Hepatocyte (in vitro differentiated cells): ENCODE results near the gene KANK3. TPM values are rescaled to one million over a fixed set of nuclear protein-coding genes. Genes with fewer than 3 reads are reported as not detected.
A peak's percentile ranks its signal among the peaks of the same experiment; 100 is the strongest.
"Not testable (repeated sequence)": the region's sequence is repeated elsewhere in the genome, so short reads cannot be mapped to it uniquely, and the experiment has no call there.

Experiments used
- DNase-seq: peaks from one replicate; pipeline ENCODE4 v3.0.0-alpha.2; 2016; ENCODE audit warnings: low spot score
- H2AFZ ChIP-seq: fragments of 200-600 bp; sonication (generic); 2 replicates; pipeline ENCODE4 v1.6.0; 2016; ENCODE audit warnings: antibody characterized with exemption, mild to moderate bottlenecking
- H3K27ac ChIP-seq: fragments of 200-600 bp; sonication (generic); 2 replicates; pipeline ENCODE4 v1.5.1; 2016; ENCODE audit warnings: mild to moderate bottlenecking
- H3K27me3 ChIP-seq: fragments of 200-600 bp; sonication (generic); 2 replicates; pipeline ENCODE4 v1.6.1; 2016
- H3K36me3 ChIP-seq: fragments of 200-600 bp; sonication (generic); replicated peaks from 2 replicates; pipeline ENCODE4 v1.5.1; 2016; ENCODE audit warnings: low read depth; ENCODE audit not compliant: insufficient read depth
- H3K4me1 ChIP-seq: fragments of 200-600 bp; sonication (generic); 2 replicates; pipeline ENCODE4 v1.5.1; 2016; ENCODE audit warnings: mild to moderate bottlenecking, moderate library complexity; ENCODE audit not compliant: insufficient read depth
- H3K4me2 ChIP-seq: fragments of 200-600 bp; sonication (generic); 2 replicates; pipeline ENCODE4 v1.6.0; 2016
- H3K4me3 ChIP-seq: fragments of 200-600 bp; sonication (generic); 2 replicates; pipeline ENCODE4 v1.5.1; 2016; ENCODE audit warnings: mild to moderate bottlenecking
- H3K79me2 ChIP-seq: fragments of 200-600 bp; sonication (generic); 2 replicates; pipeline ENCODE4 v1.6.0; 2017; ENCODE audit warnings: mild to moderate bottlenecking
- H3K9me2 ChIP-seq: fragments of 200-600 bp; sonication (generic); replicated peaks from 2 replicates; pipeline ENCODE4 v1.6.0; 2017; ENCODE audit warnings: mild to moderate bottlenecking; ENCODE audit not compliant: insufficient read depth
- H3K9me3 ChIP-seq: fragments of 200-600 bp; sonication (generic); 2 replicates; pipeline ENCODE4 v1.5.1; 2016; ENCODE audit warnings: low read depth, mild to moderate bottlenecking
- H4K20me1 ChIP-seq: fragments of 200-600 bp; sonication (generic); 2 replicates; pipeline ENCODE4 v1.6.0; 2016; ENCODE audit warnings: mild to moderate bottlenecking; ENCODE audit not compliant: insufficient read depth, poor library complexity, severe bottlenecking
- CTCF ChIP-seq: fragments of 200-600 bp; sonication (generic); IDR thresholded peaks from 2 replicates; pipeline ENCODE4 v1.5.1; 2016; ENCODE audit warnings: antibody characterized with exemption, mild to moderate bottlenecking; ENCODE audit not compliant: poor library complexity
- EZH2 ChIP-seq: fragments of 200-600 bp; sonication (generic); IDR thresholded peaks from 2 replicates; pipeline ENCODE4 v1.6.1; 2016; ENCODE audit warnings: antibody characterized with exemption, mild to moderate bottlenecking, borderline replicate concordance
- EZH2phosphoT487 ChIP-seq: fragments of 200-600 bp; sonication (generic); IDR thresholded peaks from one replicate; pipeline ENCODE4 v1.6.1; 2018; ENCODE audit warnings: antibody characterized with exemption, mild to moderate bottlenecking, low read depth, moderate library complexity; ENCODE audit not compliant: unreplicated experiment, severe bottlenecking
- WGBS: methylation state at CpG from one replicate; pipeline ENCODE4 v1.1.6; 2016; ENCODE audit warnings: low lambda C conversion rate; ENCODE audit errors: missing lambda C conversion rate; 5-methylcytosine and 5-hydroxymethylcytosine counted together
- polyA plus RNA-seq: library from polyadenylated mRNA; unstranded; fragments of >200 nt; fragmentation: Nextera tagmentation; extraction: Ambion mirVana; gene quantifications from 2 replicates; pipeline ENCODE4 v1.2.1, GENCODE V29; 2016
- total RNA-seq: library from RNA; depleted of rRNA; stranded (reverse); fragments of >200 nt; gene quantifications from 2 replicates; pipeline ENCODE4 v1.2.3, GENCODE V29; 2014

KANK3 gene
- total and polyA plus RNA-seq, 2 experiments from 2014 or later = 1.2 to 3.2 TPM

- no peaks in the 10 kb centered on the region for H4K20me1 ChIP-seq
- no peak for DNase-seq
- WGBS = 49% methylated on average over 11 of the region's 11 CpGs
- H3K79me2 ChIP-seq = no peaks in the 10 kb centered on the region
- no peak overlapping the region for H3K27ac ChIP-seq
- no peak overlapping the region for H3K4me3 ChIP-seq
- no peaks in the 10 kb centered on the region for H3K36me3 ChIP-seq
- H3K27me3 ChIP-seq = peaks cover 17% of the 10 kb centered on the region
- peak overlapping the region; percentile 74 for H3K4me2 ChIP-seq
- H3K9me2 ChIP-seq = no peaks in the 10 kb centered on the region
- TF ChIP-seq CTCF = no peak
- TF ChIP-seq EZH2phosphoT487 = no peak
- no peak for TF ChIP-seq EZH2
- no peaks in the 10 kb centered on the region for H3K9me3 ChIP-seq
- no peaks in the 10 kb centered on the region for H3K4me1 ChIP-seq
- no peak overlapping the region for H2AFZ ChIP-seq
These were observed 402 bp upstream of the KANK3 start for GRCh38 chr19:8343483-8343844.

GRCh38 chr19:8342316-8342683 lies 762 bp downstream of the KANK3 start:
- WGBS = 67% methylated on average over 14 of the region's 14 CpGs
- no peak overlapping the region for H2AFZ ChIP-seq
- TF ChIP-seq EZH2 (no peak), EZH2phosphoT487 (no peak), CTCF (no peak)
- no peaks in the 10 kb centered on the region for H3K36me3 ChIP-seq
- no peak for DNase-seq
- no peak overlapping the region for H3K4me3 ChIP-seq
- peak overlapping the region; percentile 74 for H3K4me2 ChIP-seq
- H3K79me2 ChIP-seq = no peaks in the 10 kb centered on the region
- no peaks in the 10 kb centered on the region for H3K9me3 ChIP-seq
- no peaks in the 10 kb centered on the region for H4K20me1 ChIP-seq
- H3K9me2 ChIP-seq = no peaks in the 10 kb centered on the region
- H3K4me1 ChIP-seq = no peaks in the 10 kb centered on the region
- H3K27ac ChIP-seq = no peak overlapping the region
- H3K27me3 ChIP-seq = peaks cover 21% of the 10 kb centered on the region

- H3K79me2 ChIP-seq, H3K9me3 ChIP-seq, H2AFZ ChIP-seq, H4K20me1 ChIP-seq, H3K4me3 ChIP-seq, H3K27ac ChIP-seq, H3K9me2 ChIP-seq, DNase-seq, H3K4me2 ChIP-seq, H3K36me3 ChIP-seq, H3K4me1 ChIP-seq: not testable (repeated sequence)
- 98% methylated on average over 4 of the region's 4 CpGs for WGBS
- peaks cover 21% of the 10 kb centered on the region for H3K27me3 ChIP-seq
These were observed 1.6 kb downstream of the KANK3 start for GRCh38 chr19:8341504-8341903.

- H3K9me3 ChIP-seq = no peaks in the 10 kb centered on the region
- no peak for DNase-seq
- H3K27ac ChIP-seq = no peak overlapping the region
- H4K20me1 ChIP-seq = no peaks in the 10 kb centered on the region
- H2AFZ ChIP-seq = no peak overlapping the region
- H3K27me3 ChIP-seq = peaks cover 28% of the 10 kb centered on the region
- no peaks in the 10 kb centered on the region for H3K4me1 ChIP-seq
- H3K4me2 ChIP-seq = no peak overlapping the region
- H3K9me2 ChIP-seq = no peaks in the 10 kb centered on the region
- no peaks in the 10 kb centered on the region for H3K36me3 ChIP-seq
- no peak for TF ChIP-seq CTCF
- TF ChIP-seq EZH2 = no peak
- no peak for TF ChIP-seq EZH2phosphoT487
- no peaks in the 10 kb centered on the region for H3K79me2 ChIP-seq
- H3K4me3 ChIP-seq = no peak overlapping the region
- WGBS = 32% methylated on average over 15 of the region's 15 CpGs
These were observed 2.5 kb downstream of the KANK3 start for GRCh38 chr19:8340341-8341096.
